Testis (tissue), 2 donors: ENCODE data around the gene ALDH1L1.

Experiments
- CTCF ChIP-seq, 3 experiments: fragments of 450-650 bp in 2 of 3; fragments of 200-600 bp in 1 of 3; sonication (generic) in 1 of 3; IDR thresholded peaks; one replicate each; pipeline ENCODE4 v1.5.1; 2016 to 2019; ENCODE audit warnings: antibody characterized with exemption in 3 of 3, mild to moderate bottlenecking in 2 of 3, moderate library complexity in 1 of 3
- POLR2A ChIP-seq: fragments of 450-650 bp; IDR thresholded peaks from one replicate; pipeline ENCODE4 v1.6.1; 2017; ENCODE audit warnings: antibody characterized with exemption, mild to moderate bottlenecking, moderate library complexity

- TF ChIP-seq CTCF (IDR thresholded peaks at IDR 0.05) (no peak), POLR2A (no peak)
Measured at GRCh38 chr3:126186749-126187148, 6.4 kb upstream of the ALDH1L1 start.
